Activated B cell treated with CpG ODN at 0.5 μM for 24 hours (primary cell): ENCODE results near the gene GATAD2B. TPM values are rescaled to one million over a fixed set of nuclear protein-coding genes. Genes with fewer than 3 reads are reported as not detected.

Experiments used
- ATAC-seq: fragments of 200-7000 bp; cut with Tn5 transposase; one replicate; pipeline ENCODE4 v1.10.0; 2021; ENCODE audit warnings: low read depth, mild to moderate bottlenecking, moderate library complexity
- CTCF ChIA-PET: fragments of 350-600 bp; sonication (Branson Sonifier 250); formaldehyde crosslinking; loops from one replicate; lab custom pipeline; 2021; ENCODE audit warnings: antibody characterized with exemption; lab: Charles Lee
- POLR2A ChIA-PET: fragments of 350-600 bp; sonication (Branson Sonifier 250); formaldehyde crosslinking; loops from one replicate; lab custom pipeline; 2021; ENCODE audit warnings: antibody characterized with exemption; lab: Charles Lee
- DNase-seq: peaks from one replicate; pipeline ENCODE4 v3.0.0; 2022
- H3K27ac Mint-ChIP-seq: one replicate; pipeline ENCODE4 v1.8.0; 2020; ENCODE audit warnings: mixed read lengths
- H3K27me3 Mint-ChIP-seq: one replicate; pipeline ENCODE4 v1.8.0; 2021; ENCODE audit warnings: mixed read lengths
- H3K36me3 Mint-ChIP-seq: one replicate; pipeline ENCODE4 v1.8.0; 2021; ENCODE audit warnings: low read depth, mixed read lengths
- H3K4me1 Mint-ChIP-seq: one replicate; pipeline ENCODE4 v1.8.0; 2021; ENCODE audit warnings: mixed read lengths
- H3K4me3 Mint-ChIP-seq: one replicate; pipeline ENCODE4 v1.8.0; 2020; ENCODE audit warnings: mild to moderate bottlenecking, mixed read lengths
- H3K9me3 Mint-ChIP-seq: one replicate; pipeline ENCODE4 v1.8.0; 2020; ENCODE audit warnings: mixed read lengths
- intact Hi-C: fragments of 100-400 bp; cut with micrococcal nuclease; formaldehyde crosslinking; loops from one replicate; pipeline ENCODE4 v1.15.1; 2024
- total RNA-seq: library from RNA; stranded (reverse); gene quantifications from 2 replicates; pipeline ENCODE4 v1.2.3, GENCODE V29; 2022
- TF ChIP-seq, protein P1 (sequence below): fragments of 200-600 bp; IDR thresholded peaks from one replicate; pipeline ENCODE4 v1.8.0; 2022; ENCODE audit warnings: antibody characterized with exemption, mild to moderate bottlenecking

Gene GATAD2B
- total RNA-seq, 1 donor from 2014 or later: 86.3 TPM

DNA sequence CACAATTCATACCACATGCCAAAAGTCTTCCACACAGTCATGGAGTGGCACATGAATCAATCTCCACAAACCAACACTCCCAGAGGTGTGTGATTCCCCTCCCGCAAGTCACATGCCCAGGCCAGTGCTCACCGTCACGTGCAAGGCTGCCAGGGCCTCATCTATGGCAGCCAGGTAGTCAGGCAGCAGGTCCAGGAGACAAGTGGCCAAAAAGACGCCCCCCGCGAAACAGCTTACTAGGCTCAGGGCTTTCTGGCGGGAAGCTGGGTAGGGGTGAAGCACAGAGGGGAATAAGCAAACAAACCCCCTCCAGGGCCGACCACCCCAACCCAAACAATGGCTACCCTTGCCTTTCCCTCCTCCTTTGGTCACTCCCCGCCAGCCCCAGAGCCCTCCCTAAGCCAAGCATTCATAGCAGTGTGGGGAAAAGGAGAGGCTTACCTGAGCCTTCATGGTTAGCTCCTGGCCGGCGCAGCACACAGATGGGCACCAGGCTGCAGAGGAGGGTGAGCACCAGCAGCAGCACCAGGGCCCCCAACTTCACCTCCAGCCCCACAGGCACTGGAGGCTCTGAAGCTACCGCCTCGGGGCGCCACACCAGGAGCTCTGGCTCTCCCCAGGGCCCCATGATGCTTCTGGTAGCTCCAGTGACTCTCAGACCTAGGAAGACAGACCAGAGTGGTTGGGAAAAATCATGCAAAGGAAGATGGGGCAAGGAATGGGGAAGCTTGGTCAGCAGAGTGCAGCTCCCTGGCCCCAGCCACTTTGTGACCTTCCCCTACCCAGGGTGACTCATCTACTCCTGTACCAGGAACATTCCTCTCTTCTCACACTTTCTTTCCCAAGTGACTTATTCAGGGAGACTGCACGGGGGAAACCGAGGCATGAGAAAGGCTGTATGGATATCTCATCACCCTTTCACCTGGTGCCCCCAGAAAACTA is 39.6 kb upstream of the GATAD2B start:
- CTCF ChIA-PET: interaction anchor here (0.7 to 3.4 kb wide), 3 partner anchors 10 to 24 kb away, joined by 3 to 13 read pairs (median 12); partner anchors contain the start of genes DENND4B and RAB13
- TF ChIP-seq, protein P1, sequence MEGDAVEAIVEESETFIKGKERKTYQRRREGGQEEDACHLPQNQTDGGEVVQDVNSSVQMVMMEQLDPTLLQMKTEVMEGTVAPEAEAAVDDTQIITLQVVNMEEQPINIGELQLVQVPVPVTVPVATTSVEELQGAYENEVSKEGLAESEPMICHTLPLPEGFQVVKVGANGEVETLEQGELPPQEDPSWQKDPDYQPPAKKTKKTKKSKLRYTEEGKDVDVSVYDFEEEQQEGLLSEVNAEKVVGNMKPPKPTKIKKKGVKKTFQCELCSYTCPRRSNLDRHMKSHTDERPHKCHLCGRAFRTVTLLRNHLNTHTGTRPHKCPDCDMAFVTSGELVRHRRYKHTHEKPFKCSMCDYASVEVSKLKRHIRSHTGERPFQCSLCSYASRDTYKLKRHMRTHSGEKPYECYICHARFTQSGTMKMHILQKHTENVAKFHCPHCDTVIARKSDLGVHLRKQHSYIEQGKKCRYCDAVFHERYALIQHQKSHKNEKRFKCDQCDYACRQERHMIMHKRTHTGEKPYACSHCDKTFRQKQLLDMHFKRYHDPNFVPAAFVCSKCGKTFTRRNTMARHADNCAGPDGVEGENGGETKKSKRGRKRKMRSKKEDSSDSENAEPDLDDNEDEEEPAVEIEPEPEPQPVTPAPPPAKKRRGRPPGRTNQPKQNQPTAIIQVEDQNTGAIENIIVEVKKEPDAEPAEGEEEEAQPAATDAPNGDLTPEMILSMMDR: no peak
- H3K36me3 Mint-ChIP-seq: peaks cover 65% of the 10 kb centered on the region
- H3K27ac Mint-ChIP-seq: peak overlapping the region; percentile 90
- H3K27me3 Mint-ChIP-seq: no peaks in the 10 kb centered on the region
- intact Hi-C loops: loop anchor here (1.0 kb wide), 3 partner anchors 16 to 39 kb away; partner anchors contain the start of genes DENND4B and RAB13
- H3K4me3 Mint-ChIP-seq: peak overlapping the region; percentile 89
- peaks cover 72% of the 10 kb centered on the region for H3K4me1 Mint-ChIP-seq
- DNase-seq (no peak), ATAC-seq (no peak)
- POLR2A ChIA-PET: interaction anchor here (0.6 to 8.2 kb wide), 17 partner anchors 8 to 423 kb away, joined by 3 to 230 read pairs (median 6); partner anchors contain the start of genes DENND4B, GATAD2B, INTS3 and JTB
- no peaks in the 10 kb centered on the region for H3K9me3 Mint-ChIP-seq

DNA sequence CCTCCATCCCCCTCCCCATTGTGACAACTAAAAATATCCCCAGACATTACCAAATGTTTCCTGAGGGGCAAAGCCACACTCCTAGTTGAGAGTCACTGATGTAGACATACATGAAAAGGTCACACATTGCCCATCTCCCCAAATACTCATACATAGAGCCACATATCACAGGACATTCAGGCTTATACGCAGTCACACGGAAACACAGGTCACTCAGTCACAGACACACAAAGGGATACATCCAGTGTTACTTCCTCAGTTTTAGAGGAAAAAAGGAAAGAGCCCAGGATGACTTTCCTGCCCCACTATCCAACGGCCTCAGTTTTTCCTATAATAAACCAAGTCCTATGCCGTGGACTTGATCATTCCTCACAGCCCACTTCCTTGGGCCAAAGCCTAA is 38.6 kb upstream of the GATAD2B start:
- H3K27ac Mint-ChIP-seq: peak overlapping the region; percentile 30
- POLR2A ChIA-PET: interaction anchor here (0.6 to 8.3 kb wide), 4 partner anchors 15 to 121 kb away, joined by 7 to 234 read pairs (median 166); partner anchors contain the start of genes DENND4B and JTB
- TF ChIP-seq, protein P1: no peak

DNA sequence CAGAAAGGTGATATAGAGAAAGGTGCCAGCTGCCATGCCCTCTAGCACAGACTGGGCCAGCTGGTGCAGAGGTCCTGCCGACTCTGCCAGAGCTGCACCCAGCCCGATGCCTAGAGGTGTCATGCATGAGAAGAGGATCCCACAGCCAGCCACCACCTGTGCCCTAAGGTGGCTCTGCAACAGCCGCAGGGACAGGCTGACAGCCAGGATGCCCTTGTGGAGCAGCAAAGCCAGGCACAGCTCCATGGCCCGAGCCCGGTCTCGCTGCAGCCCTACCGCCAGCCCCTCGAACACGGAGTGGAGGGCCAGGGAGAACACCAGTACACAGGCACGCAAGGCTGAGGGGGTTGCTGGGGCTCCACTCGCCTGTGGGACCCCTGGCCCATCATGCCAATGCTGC is 37.4 kb upstream of the GATAD2B start:
- H3K27ac Mint-ChIP-seq: peak overlapping the region; percentile 26
- H3K36me3 Mint-ChIP-seq: peaks cover 68% of the 10 kb centered on the region
- DNase-seq (no peak), ATAC-seq (no peak)
- H3K4me3 Mint-ChIP-seq: no peak overlapping the region
- intact Hi-C loops: no loop called here
- peaks cover 73% of the 10 kb centered on the region for H3K4me1 Mint-ChIP-seq
- ChIA-PET CTCF (no interaction called here), POLR2A (interaction anchor here (0.6 to 8.3 kb wide), 6 partner anchors 11 to 243 kb away, joined by 3 to 234 read pairs (median 35); partner anchors contain the start of genes DENND4B, GATAD2B, JTB and RAB13)
- TF ChIP-seq, protein P1: no peak
- no peaks in the 10 kb centered on the region for H3K27me3 Mint-ChIP-seq
- H3K9me3 Mint-ChIP-seq: no peaks in the 10 kb centered on the region

More for the DNA sequence above, 38.6 kb upstream of the GATAD2B start:
- H3K4me3 Mint-ChIP-seq: peak overlapping the region; percentile 89
- H3K36me3 Mint-ChIP-seq: peaks cover 65% of the 10 kb centered on the region
- H3K4me1 Mint-ChIP-seq: peaks cover 74% of the 10 kb centered on the region
- CTCF ChIA-PET: no interaction called here
- ATAC-seq (no peak), DNase-seq (no peak)
- intact Hi-C loops: no loop called here
- no peaks in the 10 kb centered on the region for H3K9me3 Mint-ChIP-seq
- no peaks in the 10 kb centered on the region for H3K27me3 Mint-ChIP-seq

DNA sequence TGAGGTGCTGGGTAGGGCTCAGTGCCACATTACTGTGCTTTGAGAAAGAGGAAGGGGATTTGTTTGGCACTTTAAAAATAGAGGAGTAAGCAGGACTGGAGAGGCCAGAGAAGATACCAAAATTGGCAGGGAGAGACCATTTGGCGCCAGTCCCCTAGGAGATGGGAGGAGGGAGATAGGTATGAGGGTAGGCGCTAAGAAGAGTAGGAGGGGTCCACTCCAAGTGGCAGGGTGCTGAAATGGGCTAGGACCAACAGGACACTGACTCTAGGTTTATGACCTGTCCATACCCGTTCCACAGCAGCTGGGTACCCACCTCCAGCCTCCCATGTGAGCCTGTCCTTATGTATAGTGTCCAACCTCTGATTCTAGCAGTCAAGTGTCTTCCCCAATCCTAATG is 36.7 kb upstream of the GATAD2B start:
- H3K36me3 Mint-ChIP-seq: peaks cover 74% of the 10 kb centered on the region
- POLR2A ChIA-PET: interaction anchor here (1.5 to 8.3 kb wide), 8 partner anchors 8 to 232 kb away, joined by 4 to 234 read pairs (median 35); partner anchors contain the start of genes CREB3L4, DENND4B, GATAD2B and INTS3

More for the DNA sequence above, 36.7 kb upstream of the GATAD2B start:
- peaks cover 77% of the 10 kb centered on the region for H3K4me1 Mint-ChIP-seq
- ATAC-seq: no peak
- no peaks in the 10 kb centered on the region for H3K27me3 Mint-ChIP-seq
- no peak overlapping the region for H3K4me3 Mint-ChIP-seq
- CTCF ChIA-PET: no interaction called here
- peak overlapping the region; percentile 74 for H3K27ac Mint-ChIP-seq
- DNase-seq: no peak
- no peaks in the 10 kb centered on the region for H3K9me3 Mint-ChIP-seq
- intact Hi-C loops: loop anchor here (2.0 kb wide), 1 partner anchor 313 kb away; the partner anchor contains the start of gene HAX1
- TF ChIP-seq, protein P1: no peak
